Naive thymus-derived CD4-positive, alpha-beta T cell (primary cell): Measurements from ENCODE around the gene HLA-DOA. TPM values are rescaled to one million over a fixed set of nuclear protein-coding genes. Genes with fewer than 3 reads are reported as not detected.

Source experiments
- ATAC-seq: fragments of 150-1000 bp; cut with Tn5 transposase; 2 replicates; pipeline ENCODE4 v1.10.0; 2021; ENCODE audit warnings: mild to moderate bottlenecking, moderate library complexity
- CTCF ChIA-PET: fragments of 350-600 bp; sonication (Branson Sonifier 250); formaldehyde crosslinking; loops from one replicate; lab custom pipeline; 2021; ENCODE audit warnings: antibody characterized with exemption; lab: Charles Lee
- POLR2A ChIA-PET: fragments of 350-600 bp; sonication (Branson Sonifier 250); formaldehyde crosslinking; loops from one replicate; lab custom pipeline; 2021; ENCODE audit warnings: antibody characterized with exemption, inconsistent platforms; lab: Charles Lee
- DNase-seq, 9 donors: peaks; one replicate each; pipeline versions ENCODE4 v3.0.0 to v3.0.0-alpha.2; 2020 to 2022; ENCODE audit warnings: mixed read lengths in 1 of 9
- H3K27ac ChIP-seq: one replicate; pipeline ENCODE4 v1.7.0; 2013; ENCODE audit warnings: mild to moderate bottlenecking, low read depth, low read length, moderate library complexity
- H3K27me3 ChIP-seq, 2 donors: one replicate each; pipeline ENCODE4 v1.7.0; 2013; ENCODE audit warnings: low read length in 2 of 2, mild to moderate bottlenecking in 2 of 2, moderate library complexity in 2 of 2; ENCODE audit not compliant: control insufficient read depth in 2 of 2, insufficient read depth in 2 of 2
- H3K36me3 ChIP-seq, 3 experiments: 1 replicate in 2 of 3; 2 replicates in 1 of 3; pipeline ENCODE4 v1.7.0; 2013; ENCODE audit warnings: low read length in 3 of 3, mild to moderate bottlenecking in 3 of 3, moderate library complexity in 1 of 3; ENCODE audit not compliant: insufficient read depth in 3 of 3, control insufficient read depth in 2 of 3
- H3K4me1 ChIP-seq, 2 donors: one replicate each; pipeline ENCODE4 v1.7.0; 2013; ENCODE audit warnings: low read length in 2 of 2, mild to moderate bottlenecking in 2 of 2, moderate library complexity in 1 of 2; ENCODE audit not compliant: control insufficient read depth in 2 of 2, insufficient read depth in 2 of 2
- H3K4me3 ChIP-seq: 2 replicates; pipeline ENCODE4 v1.7.0; 2013; ENCODE audit warnings: mild to moderate bottlenecking, low read length
- H3K9me3 ChIP-seq, 3 experiments: 1 replicate in 2 of 3; 2 replicates in 1 of 3; pipeline ENCODE4 v1.7.0; 2013; ENCODE audit warnings: low read length in 3 of 3; ENCODE audit not compliant: control insufficient read depth in 2 of 3
- H3K27ac Mint-ChIP-seq, 9 donors: one replicate each; pipeline ENCODE4 v1.8.0; 2020 to 2022; ENCODE audit warnings: mixed read lengths in 9 of 9, mild to moderate bottlenecking in 8 of 9, moderate library complexity in 5 of 9, inconsistent platforms in 2 of 9
- H3K27me3 Mint-ChIP-seq, 5 donors: one replicate each; pipeline ENCODE4 v1.8.0; 2021 to 2022; ENCODE audit warnings: mixed read lengths in 5 of 5, mild to moderate bottlenecking in 1 of 5
- H3K36me3 Mint-ChIP-seq, 5 donors: one replicate each; pipeline ENCODE4 v1.8.0; 2020 to 2022; ENCODE audit warnings: mixed read lengths in 5 of 5, mild to moderate bottlenecking in 3 of 5, inconsistent platforms in 1 of 5
- H3K4me1 Mint-ChIP-seq, 7 donors: one replicate each; pipeline ENCODE4 v1.8.0; 2020 to 2022; ENCODE audit warnings: mixed read lengths in 7 of 7, mild to moderate bottlenecking in 3 of 7, inconsistent platforms in 1 of 7
- H3K4me3 Mint-ChIP-seq, 10 donors: one replicate each; pipeline ENCODE4 v1.8.0; 2020 to 2022; ENCODE audit warnings: mild to moderate bottlenecking in 10 of 10, mixed read lengths in 10 of 10, moderate library complexity in 6 of 10, inconsistent platforms in 2 of 10
- H3K9me3 Mint-ChIP-seq, 11 donors: one replicate each; pipeline ENCODE4 v1.8.0; 2020 to 2022; ENCODE audit warnings: mixed read lengths in 11 of 11, mild to moderate bottlenecking in 4 of 11, inconsistent platforms in 1 of 11, moderate library complexity in 1 of 11
- intact Hi-C, 2 donors: fragments of 100-400 bp; cut with micrococcal nuclease; formaldehyde crosslinking; loops; one replicate each; pipeline ENCODE4 v1.15.1; 2023
- polyA plus RNA-seq, 2 donors: library from polyadenylated mRNA; unstranded; fragments of 300-500 nt; fragmentation: Illumina TruSeq; gene quantifications; one replicate each; pipeline ENCODE4 v1.2.3, GENCODE V29; 2021
- total RNA-seq, 6 experiments: library from RNA in 5 of 6; stranded (reverse) in 5 of 6; gene quantifications; 1 replicate in 5 of 6; 2 replicates in 1 of 6; pipeline ENCODE4 v1.2.3 and lab custom pipeline; 2021 to 2026

HLA-DOA gene
- total and polyA plus RNA-seq, 7 experiments from 2014 or later = 3.0 to 10.5 (median 5.4) TPM

GRCh38 chr6:33028220-33028849 lies 18.9 kb upstream of the HLA-DOA start:
- intact Hi-C loops = loop anchor here in 1 of 2 donors (2.0 kb wide), 1 partner anchor 44 kb away; the partner anchor contains the start of gene HLA-DPA1
- DNase-seq = no peak
- H3K27me3 Mint-ChIP-seq = peaks cover 0 to 40% (median 4%) of the 10 kb centered on the region in 5 donors
- Histone ChIP-seq H3K4me1 (peaks cover 0 to 4% of the 10 kb centered on the region in 2 donors), H3K27me3 (no peaks in the 10 kb centered on the region), H3K9me3 (no peaks in the 10 kb centered on the region), H3K36me3 (no peaks in the 10 kb centered on the region), H3K4me3 (no peak overlapping the region), H3K27ac (no peak overlapping the region)
- ChIA-PET CTCF (no interaction called here), POLR2A (no interaction called here)
- no peak for ATAC-seq
- H3K4me1 Mint-ChIP-seq = peaks cover 0 to 25% (median 0%) of the 10 kb centered on the region in 7 donors
- no peak overlapping the region for H3K4me3 Mint-ChIP-seq
- H3K9me3 Mint-ChIP-seq = peaks cover 0 to 2% (median 0%) of the 10 kb centered on the region in 11 donors
- peak overlapping the region in 1 of 9 donors; percentile 7 for H3K27ac Mint-ChIP-seq
- no peaks in the 10 kb centered on the region for H3K36me3 Mint-ChIP-seq

GRCh38 chr6:33024521-33024920 lies 15.1 kb upstream of the HLA-DOA start:
- H3K27me3 Mint-ChIP-seq = peaks cover 0 to 23% (median 0%) of the 10 kb centered on the region in 5 donors
- peaks cover 0 to 2% (median 0%) of the 10 kb centered on the region in 11 donors for H3K9me3 Mint-ChIP-seq
- intact Hi-C loops = no loop called here
- peaks cover 5 to 6% of the 10 kb centered on the region in 2 donors for H3K4me1 ChIP-seq
- peaks cover 0 to 32% (median 10%) of the 10 kb centered on the region in 7 donors for H3K4me1 Mint-ChIP-seq
- ATAC-seq = no peak
- no peak overlapping the region for H3K4me3 Mint-ChIP-seq
- no peaks in the 10 kb centered on the region for H3K27me3 ChIP-seq
- POLR2A ChIA-PET = interaction anchor here (0.6 kb wide), 1 partner anchor 231 kb away, joined by 6 read pairs; no protein-coding TSS in a partner anchor
- H3K4me3 ChIP-seq = no peak overlapping the region
- H3K36me3 Mint-ChIP-seq = no peaks in the 10 kb centered on the region
- no peak overlapping the region for H3K27ac ChIP-seq
- H3K27ac Mint-ChIP-seq = no peak overlapping the region
- no peaks in the 10 kb centered on the region for H3K9me3 ChIP-seq
- H3K36me3 ChIP-seq = no peaks in the 10 kb centered on the region
- DNase-seq = no peak
- CTCF ChIA-PET = interaction anchor here (0.7 to 1.0 kb wide), 2 partner anchors 10 to 14 kb away, joined by 3 to 4 read pairs; no protein-coding TSS in a partner anchor

GRCh38 chr6:33023536-33023935 lies 14.1 kb upstream of the HLA-DOA start:
- Histone ChIP-seq H3K9me3 (no peaks in the 10 kb centered on the region), H3K4me3 (no peak overlapping the region), H3K27ac (no peak overlapping the region), H3K4me1 (peaks cover 10 to 12% of the 10 kb centered on the region in 2 donors), H3K27me3 (no peaks in the 10 kb centered on the region), H3K36me3 (no peaks in the 10 kb centered on the region)
- POLR2A ChIA-PET = no interaction called here
- H3K9me3 Mint-ChIP-seq = peaks cover 0 to 2% (median 0%) of the 10 kb centered on the region in 11 donors
- H3K27ac Mint-ChIP-seq = no peak overlapping the region
- DNase-seq = no peak
- CTCF ChIA-PET = interaction anchor here (1.0 kb wide), 1 partner anchor 9 kb away, joined by 4 read pairs; no protein-coding TSS in a partner anchor
- peaks cover 0 to 19% (median 0%) of the 10 kb centered on the region in 5 donors for H3K27me3 Mint-ChIP-seq
- no peak overlapping the region for H3K4me3 Mint-ChIP-seq
- no peak for ATAC-seq
- peaks cover 4 to 32% (median 18%) of the 10 kb centered on the region in 7 donors for H3K4me1 Mint-ChIP-seq
- intact Hi-C loops = no loop called here
- no peaks in the 10 kb centered on the region for H3K36me3 Mint-ChIP-seq

- POLR2A ChIA-PET = no interaction called here
- DNase-seq (no peak), ATAC-seq (no peak)
- no peaks in the 10 kb centered on the region for H3K36me3 ChIP-seq
- H3K4me3 ChIP-seq = no peak overlapping the region
- H3K27ac ChIP-seq = no peak overlapping the region
- no peaks in the 10 kb centered on the region for H3K36me3 Mint-ChIP-seq
- no peaks in the 10 kb centered on the region for H3K9me3 ChIP-seq
- peaks cover 12 to 17% of the 10 kb centered on the region in 2 donors for H3K4me1 ChIP-seq
- peaks cover 4 to 37% (median 27%) of the 10 kb centered on the region in 7 donors for H3K4me1 Mint-ChIP-seq
- CTCF ChIA-PET = no interaction called here
- no peaks in the 10 kb centered on the region for H3K27me3 ChIP-seq
- peaks cover 0 to 15% (median 0%) of the 10 kb centered on the region in 5 donors for H3K27me3 Mint-ChIP-seq
- H3K9me3 Mint-ChIP-seq = peaks cover 0 to 2% (median 0%) of the 10 kb centered on the region in 11 donors
- no peak overlapping the region for H3K27ac Mint-ChIP-seq
- no peak overlapping the region for H3K4me3 Mint-ChIP-seq
- intact Hi-C loops = no loop called here
Measured at GRCh38 chr6:33021917-33022316, 12.5 kb upstream of the HLA-DOA start.

- CTCF ChIA-PET = interaction anchor here (0.6 to 1.0 kb wide), 2 partner anchors 21 to 109 kb away, joined by 3 to 4 read pairs; no protein-coding TSS in a partner anchor
- Mint-ChIP-seq H3K9me3 (no peaks in the 10 kb centered on the region), H3K4me3 (peak overlapping the region in 8 of 10 donors; percentile 62 to 87 (median 78)), H3K4me1 (peaks cover 8 to 44% (median 31%) of the 10 kb centered on the region in 7 donors), H3K27ac (peak overlapping the region in 7 of 9 donors; percentile 5 to 91 (median 82)), H3K36me3 (no peaks in the 10 kb centered on the region), H3K27me3 (peaks cover 0 to 5% (median 2%) of the 10 kb centered on the region in 5 donors)
- DNase-seq (no peak), ATAC-seq (no peak)
- Histone ChIP-seq H3K27ac (no peak overlapping the region), H3K36me3 (no peaks in the 10 kb centered on the region), H3K4me1 (peaks cover 12 to 21% of the 10 kb centered on the region in 2 donors), H3K27me3 (no peaks in the 10 kb centered on the region), H3K4me3 (peak overlapping the region; percentile 21), H3K9me3 (no peaks in the 10 kb centered on the region)
- intact Hi-C loops = loop anchor here (2.0 to 5.0 kb wide), 3 partner anchors 53 to 128 kb away; partner anchors contain the start of gene HLA-DPA1 (in 2 of the 2)
- POLR2A ChIA-PET = no interaction called here
Measured at GRCh38 chr6:33019372-33019771, 10.0 kb upstream of the HLA-DOA start.

GRCh38 chr6:33018904-33019303 lies 9.5 kb upstream of the HLA-DOA start:
- Mint-ChIP-seq H3K27ac (peak overlapping the region in 7 of 9 donors; percentile 5 to 91 (median 82)), H3K4me1 (peaks cover 8 to 44% (median 31%) of the 10 kb centered on the region in 7 donors), H3K36me3 (no peaks in the 10 kb centered on the region), H3K9me3 (no peaks in the 10 kb centered on the region), H3K27me3 (peaks cover 0 to 5% (median 2%) of the 10 kb centered on the region in 5 donors), H3K4me3 (peak overlapping the region in 9 of 10 donors; percentile 56 to 87 (median 77))
- H3K27me3 ChIP-seq = no peaks in the 10 kb centered on the region
- no peak overlapping the region for H3K27ac ChIP-seq
- peak in 4 of 9 donors; percentile 23 to 42 (median 30) for DNase-seq
- H3K36me3 ChIP-seq = no peaks in the 10 kb centered on the region
- peak overlapping the region; percentile 21 for H3K4me3 ChIP-seq
- POLR2A ChIA-PET = no interaction called here
- no peaks in the 10 kb centered on the region for H3K9me3 ChIP-seq
- peak; percentile 91 for ATAC-seq
- intact Hi-C loops = loop anchor here (2.0 to 5.0 kb wide), 3 partner anchors 53 to 128 kb away; partner anchors contain the start of gene HLA-DPA1 (in 2 of the 2)
- peaks cover 12 to 21% of the 10 kb centered on the region in 2 donors for H3K4me1 ChIP-seq
- CTCF ChIA-PET = interaction anchor here (0.6 kb wide), 1 partner anchor 109 kb away, joined by 4 read pairs; no protein-coding TSS in a partner anchor
